ENCODE data around the gene CAPN12. TPM values are rescaled to one million over a fixed set of nuclear protein-coding genes. Genes with fewer than 3 reads are reported as not detected.

Gene CAPN12
- total and polyA plus RNA-seq, 10 of the 15 experiments (the other 5 are each of a cell fraction or from before 2014, with no cell fraction given) = 0.64 to 4.6 (median 2.0) TPM

DNA sequence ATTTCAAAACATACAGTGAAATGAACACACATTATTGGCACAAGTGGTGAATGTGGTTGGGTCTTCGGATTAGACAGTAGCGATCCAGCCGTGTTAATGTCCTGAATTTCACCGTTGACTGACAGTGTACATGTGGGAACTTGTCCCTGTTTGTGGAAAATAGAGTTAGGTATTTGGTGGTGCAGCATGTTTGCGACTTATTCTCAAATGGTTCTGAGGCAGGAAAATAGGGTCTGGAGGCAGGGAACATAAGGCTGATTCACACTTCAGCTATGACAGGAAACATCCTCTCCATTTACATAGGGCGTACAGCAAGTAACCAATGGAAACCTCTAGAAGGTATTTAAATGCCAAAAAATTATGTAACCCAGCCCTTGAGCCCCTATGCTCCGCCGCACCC is 48.9 kb upstream of the CAPN12 start:
- FAIRE-seq = no peak

More for the DNA sequence above, 48.9 kb upstream of the CAPN12 start:
- in situ Hi-C loops (cut with MboI) = no loop called here
- intact Hi-C loops (cut with micrococcal nuclease; ENCODE audit: unreplicated experiment) = no loop called here
- Histone ChIP-seq H3K27me3 (replicated peaks in 1 of 2; ENCODE audit: control insufficient read depth in 2 of 2, insufficient read depth in 2 of 2, low read length in 1 of 2) (no peaks in the 10 kb centered on the region), H3K79me2 (ENCODE audit: control insufficient read depth, insufficient read depth, low read length) (no peaks in the 10 kb centered on the region), H3K4me2 (ENCODE audit: control insufficient read depth, insufficient read depth) (no peak overlapping the region), H3K4me3 (no peak overlapping the region), H3K27ac (ENCODE audit: control insufficient read depth, insufficient read depth) (no peak overlapping the region), H3K4me1 (ENCODE audit: control insufficient read depth, insufficient read depth, low read length) (no peaks in the 10 kb centered on the region), H4K20me1 (ENCODE audit: control insufficient read depth, insufficient read depth) (no peaks in the 10 kb centered on the region), H3K9me3 (replicated peaks; ENCODE audit: control insufficient read depth, insufficient read depth, low read length) (no peaks in the 10 kb centered on the region; the same call in 2 of the 3 replicates), H2AFZ (ENCODE audit: control insufficient read depth, low read depth, low read length) (no peak overlapping the region), H3K36me3 (ENCODE audit: control insufficient read depth in 2 of 2, insufficient read depth in 2 of 2, low read length in 1 of 2) (no peaks in the 10 kb centered on the region), H3K9ac (ENCODE audit: control insufficient read depth, insufficient read depth, low read length) (no peak overlapping the region)
- DNase-seq (ENCODE audit: low read depth, low spot score) (no peak), ATAC-seq (no peak)
- SMC1A ChIA-PET (ENCODE audit: uncharacterized antibody, unreplicated experiment) = no interaction called here
- POLR2A ChIA-PET = interaction anchor here (0.5 to 0.6 kb wide), 2 partner anchors 93 to 109 kb away, joined by 3 to 5 read pairs; no protein-coding TSS in a partner anchor
- WGBS (ENCODE audit: insufficient coverage, insufficient replicate concordance, low lambda C conversion rate, missing lambda C conversion rate) = 65% methylated on average over 8 of the region's 8 CpGs
- no TSS peak for BruUV-seq (replicated peaks)
- CTCF ChIA-PET = interaction anchor here (0.7 to 1.2 kb wide), 2 partner anchors 23 to 100 kb away, joined by 3 read pairs; no protein-coding TSS in a partner anchor
- RAD21 ChIA-PET (ENCODE audit: unreplicated experiment) = no interaction called here
- no peak for TF ChIP-seq POLR2A (IDR thresholded peaks at IDR 0.05; ENCODE audit: low read depth, low read length)
- TF ChIP-seq, protein P1, sequence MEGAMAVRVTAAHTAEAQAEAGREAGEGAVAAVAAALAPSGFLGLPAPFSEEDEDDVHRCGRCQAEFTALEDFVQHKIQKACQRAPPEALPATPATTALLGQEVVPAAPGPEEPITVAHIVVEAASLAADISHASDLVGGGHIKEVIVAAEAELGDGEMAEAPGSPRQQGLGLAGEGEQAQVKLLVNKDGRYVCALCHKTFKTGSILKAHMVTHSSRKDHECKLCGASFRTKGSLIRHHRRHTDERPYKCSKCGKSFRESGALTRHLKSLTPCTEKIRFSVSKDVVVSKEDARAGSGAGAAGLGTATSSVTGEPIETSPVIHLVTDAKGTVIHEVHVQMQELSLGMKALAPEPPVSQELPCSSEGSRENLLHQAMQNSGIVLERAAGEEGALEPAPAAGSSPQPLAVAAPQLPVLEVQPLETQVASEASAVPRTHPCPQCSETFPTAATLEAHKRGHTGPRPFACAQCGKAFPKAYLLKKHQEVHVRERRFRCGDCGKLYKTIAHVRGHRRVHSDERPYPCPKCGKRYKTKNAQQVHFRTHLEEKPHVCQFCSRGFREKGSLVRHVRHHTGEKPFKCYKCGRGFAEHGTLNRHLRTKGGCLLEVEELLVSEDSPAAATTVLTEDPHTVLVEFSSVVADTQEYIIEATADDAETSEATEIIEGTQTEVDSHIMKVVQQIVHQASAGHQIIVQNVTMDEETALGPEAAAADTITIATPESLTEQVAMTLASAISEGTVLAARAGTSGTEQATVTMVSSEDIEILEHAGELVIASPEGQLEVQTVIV (IDR thresholded peaks at IDR 0.05; ENCODE audit: borderline replicate concordance, partially characterized antibody) = no peak
- no peak for TF ChIP-seq TBL1XR1 (IDR thresholded peaks at IDR 0.05; ENCODE audit: low read depth, low read length)
- TF ChIP-seq, protein P2, sequence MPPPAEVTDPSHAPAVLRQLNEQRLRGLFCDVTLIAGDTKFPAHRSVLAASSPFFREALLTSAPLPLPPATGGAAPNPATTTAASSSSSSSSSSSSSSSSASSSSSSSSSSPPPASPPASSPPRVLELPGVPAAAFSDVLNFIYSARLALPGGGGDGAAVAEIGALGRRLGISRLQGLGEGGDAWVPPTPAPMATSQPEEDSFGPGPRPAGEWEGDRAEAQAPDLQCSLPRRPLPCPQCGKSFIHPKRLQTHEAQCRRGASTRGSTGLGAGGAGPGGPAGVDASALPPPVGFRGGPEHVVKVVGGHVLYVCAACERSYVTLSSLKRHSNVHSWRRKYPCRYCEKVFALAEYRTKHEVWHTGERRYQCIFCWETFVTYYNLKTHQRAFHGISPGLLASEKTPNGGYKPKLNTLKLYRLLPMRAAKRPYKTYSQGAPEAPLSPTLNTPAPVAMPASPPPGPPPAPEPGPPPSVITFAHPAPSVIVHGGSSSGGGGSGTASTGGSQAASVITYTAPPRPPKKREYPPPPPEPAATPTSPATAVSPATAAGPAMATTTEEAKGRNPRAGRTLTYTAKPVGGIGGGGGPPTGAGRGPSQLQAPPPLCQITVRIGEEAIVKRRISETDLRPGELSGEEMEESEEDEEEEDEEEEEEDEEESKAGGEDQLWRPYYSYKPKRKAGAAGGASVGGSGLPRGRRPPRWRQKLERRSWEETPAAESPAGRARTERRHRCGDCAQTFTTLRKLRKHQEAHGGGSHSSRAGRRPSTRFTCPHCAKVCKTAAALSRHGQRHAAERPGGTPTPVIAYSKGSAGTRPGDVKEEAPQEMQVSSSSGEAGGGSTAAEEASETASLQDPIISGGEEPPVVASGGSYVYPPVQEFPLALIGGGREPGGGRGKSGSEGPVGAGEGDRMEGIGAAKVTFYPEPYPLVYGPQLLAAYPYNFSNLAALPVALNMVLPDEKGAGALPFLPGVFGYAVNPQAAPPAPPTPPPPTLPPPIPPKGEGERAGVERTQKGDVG (CRISPR knock-in tag; IDR thresholded peaks at IDR 0.05) = no peak
- TF ChIP-seq CREB1 (IDR thresholded peaks at IDR 0.05; ENCODE audit: low read depth) = no peak
- TF ChIP-seq BHLHE40 (IDR thresholded peaks at IDR 0.05; ENCODE audit: borderline replicate concordance in 1 of 2, low read depth in 2 of 2, low read length in 1 of 2) = no peak
- no peak for TF ChIP-seq GABPA (IDR thresholded peaks at IDR 0.05; ENCODE audit: low read depth)
- TF ChIP-seq GATAD2B (conservative IDR thresholded peaks at IDR 0.05; ENCODE audit: low read depth) = no peak

Measured in GM12878 (cell line).